HFF-Myc (cell line): Measurements from ENCODE around the gene SORCS2.

Experiments used
- DNase-seq: peaks from one replicate; pipeline ENCODE4 v3.0.0-alpha.2; 2011; ENCODE audit warnings: low read depth; ENCODE audit errors: extremely low read depth
- H3K4me3 ChIP-seq: replicated peaks from 2 replicates; pipeline ENCODE4 v1.5.1; 2011; ENCODE audit warnings: low read depth, mild to moderate bottlenecking, control low read depth, low read length
- CTCF ChIP-seq: IDR thresholded peaks from 2 replicates; pipeline ENCODE4 v1.5.1; 2012; ENCODE audit warnings: mild to moderate bottlenecking, low read depth, low read length, control low read depth; ENCODE audit errors: missing control alignments

Gene SORCS2

GRCh38 chr4:7699825-7700224 lies 507.5 kb downstream of the SORCS2 start:
- no peak overlapping the region for H3K4me3 ChIP-seq
- DNase-seq: no peak
- TF ChIP-seq CTCF: no peak

DNA sequence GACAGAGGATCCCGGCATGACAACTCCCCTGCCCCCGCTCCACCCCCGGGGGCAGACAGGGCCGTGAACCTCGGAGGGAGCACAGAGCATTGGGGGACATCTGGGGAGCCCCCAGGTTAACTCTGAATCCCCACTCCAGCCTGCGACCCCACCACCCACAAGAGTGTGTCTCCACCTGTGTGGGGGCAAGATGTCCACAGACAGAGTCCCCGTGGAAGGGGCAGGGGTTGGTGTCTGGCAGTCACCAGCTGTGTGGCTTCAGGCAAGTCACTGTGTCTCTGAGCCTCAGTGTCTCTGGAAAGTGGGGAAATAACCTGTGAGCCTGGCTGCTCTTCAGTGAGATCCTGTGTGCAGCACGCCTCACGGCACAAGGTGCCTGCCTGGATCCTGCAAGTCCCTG lies 508.3 kb downstream of the SORCS2 start:
- TF ChIP-seq CTCF: no peak
- H3K4me3 ChIP-seq: no peak overlapping the region
- no peak for DNase-seq

DNA sequence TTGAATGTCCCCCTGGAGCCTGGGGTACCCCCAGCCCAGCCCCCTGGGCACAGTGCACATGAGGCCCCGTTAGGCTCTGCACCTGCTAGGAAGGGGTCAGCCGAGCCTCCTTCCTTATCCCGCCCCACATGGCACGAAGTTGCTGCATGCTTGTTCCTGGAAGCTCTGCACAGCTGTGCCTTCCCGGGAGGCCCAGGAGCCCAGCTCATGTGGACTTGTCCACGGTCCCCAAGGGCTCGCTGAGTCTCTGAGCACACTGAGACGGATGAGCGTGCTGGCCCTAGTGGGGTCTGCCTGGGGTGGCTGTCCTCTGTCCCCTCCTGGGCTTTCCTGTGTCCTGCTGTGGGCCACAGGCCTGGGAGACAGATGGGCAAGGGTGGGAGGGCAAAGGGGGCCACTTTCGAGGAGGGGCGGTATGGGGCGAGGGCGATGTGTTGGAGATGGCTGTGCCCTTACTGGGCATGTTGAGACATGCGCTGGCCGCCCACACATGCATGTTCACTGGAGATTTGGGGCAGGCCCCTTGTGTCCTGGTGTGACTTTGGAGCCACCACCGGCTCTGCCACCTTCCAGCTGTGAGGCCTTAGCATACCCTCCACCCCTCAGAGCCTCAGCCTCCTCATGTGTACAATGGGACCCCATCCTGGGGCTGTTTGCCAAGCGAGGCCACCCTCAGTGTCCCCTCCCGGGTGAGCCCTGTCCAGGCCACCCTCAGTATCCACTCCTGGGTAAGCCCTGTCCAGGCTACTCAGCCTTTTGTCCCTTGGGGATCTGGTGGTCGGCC lies 509.7 kb downstream of the SORCS2 start:
- H3K4me3 ChIP-seq: no peak overlapping the region
- no peak for TF ChIP-seq CTCF
- no peak for DNase-seq

GRCh38 chr4:7703688-7704087 lies 511.4 kb downstream of the SORCS2 start:
- no peak for TF ChIP-seq CTCF

GRCh38 chr4:7704091-7704490 lies 511.8 kb downstream of the SORCS2 start:
- no peak for TF ChIP-seq CTCF
- H3K4me3 ChIP-seq: no peak overlapping the region
- no peak for DNase-seq

More at GRCh38 chr4:7703688-7704087, 511.4 kb downstream of the SORCS2 start:
- H3K4me3 ChIP-seq: no peak overlapping the region
- no peak for DNase-seq

- H3K4me3 ChIP-seq: no peak overlapping the region
- no peak for DNase-seq
- no peak for TF ChIP-seq CTCF
Measured at GRCh38 chr4:7704625-7705024, 512.3 kb downstream of the SORCS2 start.

GRCh38 chr4:7705062-7705461 lies 512.7 kb downstream of the SORCS2 start:
- DNase-seq: no peak
- no peak overlapping the region for H3K4me3 ChIP-seq
- TF ChIP-seq CTCF: peak; percentile 5
